ENCODE data around the gene GLI3. TPM values are rescaled to one million over a fixed set of nuclear protein-coding genes. Genes with fewer than 3 reads are reported as not detected.

Gene GLI3
- total and polyA plus RNA-seq, 12 donors = 1.1 to 18.0 (median 4.6) TPM

- Histone ChIP-seq H3K27me3 (no peaks in the 10 kb centered on the region), H3K36me3 (replicated peaks in 1 of 2) (no peaks in the 10 kb centered on the region), H3K27ac (no peak overlapping the region), H3K4me1 (replicated peaks in 1 of 2) (peaks cover 0 to 5% of the 10 kb centered on the region in 2 donors), H3K9me3 (replicated peaks in 1 of 3) (no peaks in the 10 kb centered on the region), H3K4me3 (no peak overlapping the region)
- no peak for TF ChIP-seq POLR2A (IDR thresholded peaks at IDR 0.05)
- TF ChIP-seq, protein P1, sequence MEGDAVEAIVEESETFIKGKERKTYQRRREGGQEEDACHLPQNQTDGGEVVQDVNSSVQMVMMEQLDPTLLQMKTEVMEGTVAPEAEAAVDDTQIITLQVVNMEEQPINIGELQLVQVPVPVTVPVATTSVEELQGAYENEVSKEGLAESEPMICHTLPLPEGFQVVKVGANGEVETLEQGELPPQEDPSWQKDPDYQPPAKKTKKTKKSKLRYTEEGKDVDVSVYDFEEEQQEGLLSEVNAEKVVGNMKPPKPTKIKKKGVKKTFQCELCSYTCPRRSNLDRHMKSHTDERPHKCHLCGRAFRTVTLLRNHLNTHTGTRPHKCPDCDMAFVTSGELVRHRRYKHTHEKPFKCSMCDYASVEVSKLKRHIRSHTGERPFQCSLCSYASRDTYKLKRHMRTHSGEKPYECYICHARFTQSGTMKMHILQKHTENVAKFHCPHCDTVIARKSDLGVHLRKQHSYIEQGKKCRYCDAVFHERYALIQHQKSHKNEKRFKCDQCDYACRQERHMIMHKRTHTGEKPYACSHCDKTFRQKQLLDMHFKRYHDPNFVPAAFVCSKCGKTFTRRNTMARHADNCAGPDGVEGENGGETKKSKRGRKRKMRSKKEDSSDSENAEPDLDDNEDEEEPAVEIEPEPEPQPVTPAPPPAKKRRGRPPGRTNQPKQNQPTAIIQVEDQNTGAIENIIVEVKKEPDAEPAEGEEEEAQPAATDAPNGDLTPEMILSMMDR (IDR thresholded peaks at IDR 0.05) = no peak
- WGBS, 4 donors = 69 to 78% (median 72%) methylated on average over 3 of the region's 3 CpGs
- intact Hi-C loops (cut with DNase I) = no loop called here
- DNase-seq = no peak
Observed at GRCh38 chr7:41994036-41994745, 242.8 kb downstream of the GLI3 start.

- peaks cover 0 to 5% of the 10 kb centered on the region in 2 donors for H3K4me1 ChIP-seq (replicated peaks in 1 of 2)
Observed at GRCh38 chr7:41992881-41993867, 243.8 kb downstream of the GLI3 start.

GRCh38 chr7:41984888-41985287, 252.1 kb downstream of the GLI3 start:
- Histone ChIP-seq H3K27me3 (no peaks in the 10 kb centered on the region), H3K9me3 (replicated peaks in 1 of 3) (no peaks in the 10 kb centered on the region), H3K4me1 (replicated peaks in 1 of 2) (no peaks in the 10 kb centered on the region), H3K36me3 (replicated peaks in 1 of 2) (no peaks in the 10 kb centered on the region), H3K4me3 (no peak overlapping the region), H3K27ac (no peak overlapping the region)
- TF ChIP-seq, protein P1 (IDR thresholded peaks at IDR 0.05) = no peak
- TF ChIP-seq POLR2A (IDR thresholded peaks at IDR 0.05) = no peak
- intact Hi-C loops (cut with DNase I) = no loop called here
- WGBS, 4 donors = 83 to 96% (median 88%) methylated on average over 1 of the region's 1 CpG
- no peak for DNase-seq

More at GRCh38 chr7:41992881-41993867, 243.8 kb downstream of the GLI3 start:
- Histone ChIP-seq H3K4me3 (no peak overlapping the region), H3K27ac (no peak overlapping the region), H3K36me3 (replicated peaks in 1 of 2) (no peaks in the 10 kb centered on the region), H3K27me3 (no peaks in the 10 kb centered on the region), H3K9me3 (replicated peaks in 1 of 3) (no peaks in the 10 kb centered on the region)
- WGBS, 4 donors = 54 to 65% (median 61%) methylated on average over 13 of the region's 13 CpGs
- TF ChIP-seq, protein P1 (IDR thresholded peaks at IDR 0.05) = no peak
- no peak for TF ChIP-seq POLR2A (IDR thresholded peaks at IDR 0.05)
- intact Hi-C loops (cut with DNase I) = no loop called here
- DNase-seq = peak in 2 of 7 donors; percentile 15 to 55

Measured in adrenal gland (tissue), 12 donors.